ENCODE data around the gene MRPL50. TPM values are rescaled to one million over a fixed set of nuclear protein-coding genes. Genes with fewer than 3 reads are reported as not detected.

Gene MRPL50
- total RNA-seq, 1 donor from 2014 or later = 10.9 TPM

- Histone ChIP-seq H3K4me1 (no peaks in the 10 kb centered on the region), H3K27me3 (ENCODE audit: low read depth) (no peaks in the 10 kb centered on the region), H3K9me3 (no peaks in the 10 kb centered on the region), H3K36me3 (no peaks in the 10 kb centered on the region), H3K4me3 (no peak overlapping the region), H3K27ac (no peak overlapping the region)
- ATAC-seq (no peak), DNase-seq (no peak)
- intact Hi-C loops (cut with DNase I) = no loop called here
- no peak for TF ChIP-seq CTCF (IDR thresholded peaks at IDR 0.05)
Observed at GRCh38 chr9:101352892-101353463, 45.4 kb downstream of the MRPL50 start.

- no peaks in the 10 kb centered on the region for H3K9me3 ChIP-seq
- H3K27me3 ChIP-seq (ENCODE audit: low read depth) = no peaks in the 10 kb centered on the region
- no peaks in the 10 kb centered on the region for H3K36me3 ChIP-seq
- no peak overlapping the region for H3K4me3 ChIP-seq
- no peak for ATAC-seq
- H3K4me1 ChIP-seq = no peaks in the 10 kb centered on the region
- no peak for DNase-seq
- intact Hi-C loops (cut with DNase I) = no loop called here
- no peak for TF ChIP-seq CTCF (IDR thresholded peaks at IDR 0.05)
- H3K27ac ChIP-seq = no peak overlapping the region
Observed at GRCh38 chr9:101350285-101350684, 48.1 kb downstream of the MRPL50 start.

- no peak overlapping the region for H3K27ac ChIP-seq
- intact Hi-C loops (cut with DNase I) = no loop called here
- DNase-seq = no peak
Observed at GRCh38 chr9:101342595-101342994, 55.8 kb downstream of the MRPL50 start.

GRCh38 chr9:101341958-101342357 is 56.5 kb downstream of the MRPL50 start:
- no peaks in the 10 kb centered on the region for H3K36me3 ChIP-seq
- ATAC-seq = no peak
- H3K27me3 ChIP-seq (ENCODE audit: low read depth) = no peaks in the 10 kb centered on the region
- no peaks in the 10 kb centered on the region for H3K9me3 ChIP-seq
- H3K4me1 ChIP-seq = no peaks in the 10 kb centered on the region
- DNase-seq = no peak
- no peak overlapping the region for H3K4me3 ChIP-seq
- TF ChIP-seq CTCF (IDR thresholded peaks at IDR 0.05) = no peak
- intact Hi-C loops (cut with DNase I) = no loop called here
- no peak overlapping the region for H3K27ac ChIP-seq

More at GRCh38 chr9:101342595-101342994, 55.8 kb downstream of the MRPL50 start:
- Histone ChIP-seq H3K9me3 (no peaks in the 10 kb centered on the region), H3K27me3 (ENCODE audit: low read depth) (no peaks in the 10 kb centered on the region), H3K4me3 (no peak overlapping the region), H3K4me1 (no peaks in the 10 kb centered on the region), H3K36me3 (no peaks in the 10 kb centered on the region)
- TF ChIP-seq CTCF (IDR thresholded peaks at IDR 0.05) = no peak
- peak; percentile 27 to 74 for ATAC-seq

Other genes with a start within 250 kb of the MRPL50 start
- gene BAAT, start 13.6 kb downstream of the MRPL50 start, total RNA-seq = not detected
- 20.7 TPM for gene ZNF189, start 233 bp upstream of the MRPL50 start, total RNA-seq
- gene ALDOB, start 37.2 kb upstream of the MRPL50 start, total RNA-seq = 0.38 TPM
- gene RNF20, start 135.2 kb upstream of the MRPL50 start, total RNA-seq = 50.7 TPM
- gene PPP3R2, start 196.4 kb upstream of the MRPL50 start, total RNA-seq = not detected

All from lower lobe of right lung (tissue), 2 donors.